H1 (cell line): ENCODE measurements around the gene PRF1. TPM values are rescaled to one million over a fixed set of nuclear protein-coding genes. Genes with fewer than 3 reads are reported as not detected.

ENCODE experiments used
- CTCF ChIA-PET: fragments of 300-600 bp; sonication (Branson Sonifier 250); formaldehyde crosslinking; loops from one replicate; lab custom pipeline; 2021; ENCODE audit not compliant: partially characterized antibody; lab: Charles Lee
- POLR2A ChIA-PET: fragments of 300-600 bp; sonication (Branson Sonifier 250); formaldehyde crosslinking; loops from one replicate; lab custom pipeline; 2021; ENCODE audit warnings: inconsistent platforms; ENCODE audit not compliant: partially characterized antibody; lab: Charles Lee
- DNase-seq, 2 experiments: peaks; one replicate each; pipeline versions ENCODE4 v3.0.0 to v3.0.0-alpha.2; 2010 to 2022; ENCODE audit warnings: low spot score in 2 of 2, low read depth in 1 of 2, mixed read lengths in 1 of 2
- FAIRE-seq: peaks from 2 replicates; lab custom pipeline; 2011; peaks lifted over from hg19 to GRCh38; lab: Jason Lieb, UNC
- H2AFZ ChIP-seq: 2 replicates; pipeline ENCODE4 v1.8.1; 2012; ENCODE audit warnings: low read length, inconsistent platforms
- H2AK5ac ChIP-seq: 2 replicates; pipeline ENCODE4 v1.6.1; 2013; ENCODE audit warnings: low read depth, low read length
- H2BK120ac ChIP-seq: replicated peaks from 2 replicates; pipeline ENCODE3; 2013; ENCODE audit warnings: low read depth, low read length, inconsistent platforms
- H2BK12ac ChIP-seq: 2 replicates; pipeline ENCODE4 v1.6.1; 2013; ENCODE audit warnings: low read depth, low read length
- H2BK15ac ChIP-seq: 2 replicates; pipeline ENCODE4 v1.6.1; 2013; ENCODE audit warnings: low read length
- H2BK20ac ChIP-seq: 2 replicates; pipeline ENCODE4 v1.6.1; 2013; ENCODE audit warnings: low read length
- H2BK5ac ChIP-seq: 2 replicates; pipeline ENCODE4 v1.6.1; 2013; ENCODE audit warnings: low read depth, low read length
- H3K14ac ChIP-seq: 2 replicates; pipeline ENCODE4 v1.6.1; 2013; ENCODE audit warnings: inconsistent platforms; ENCODE audit not compliant: insufficient read length
- H3K18ac ChIP-seq: 2 replicates; pipeline ENCODE4 v1.6.1; 2013; ENCODE audit warnings: low read length; ENCODE audit errors: extremely low read depth
- H3K23ac ChIP-seq: 2 replicates; pipeline ENCODE4 v1.6.1; 2013; ENCODE audit warnings: inconsistent platforms; ENCODE audit not compliant: insufficient read length
- H3K23me2 ChIP-seq: 2 replicates; pipeline ENCODE4 v1.6.1; 2013; ENCODE audit warnings: low read depth, low read length
- H3K27ac ChIP-seq: 2 replicates; pipeline ENCODE4 v1.6.1; 2011; ENCODE audit warnings: low read depth, low read length, inconsistent platforms
- H3K27me3 ChIP-seq, 4 experiments: replicated peaks in 1 of 4; 1 replicate in 1 of 4; 2 replicates in 3 of 4; pipeline versions ENCODE4 v1.6.1 to v1.8.1; 2011 to 2013; ENCODE audit warnings: low read length in 3 of 4, mild to moderate bottlenecking in 3 of 4, inconsistent platforms in 2 of 4, mixed read lengths in 2 of 4, moderate library complexity in 1 of 4; ENCODE audit not compliant: control insufficient read depth in 3 of 4, insufficient read depth in 3 of 4; ENCODE audit errors: extremely low read depth in 1 of 4
- H3K36me3 ChIP-seq, 4 experiments: 2 replicates each; pipeline versions ENCODE4 v1.6.1 to v1.8.1; 2011 to 2013; ENCODE audit warnings: mild to moderate bottlenecking in 4 of 4, low read length in 3 of 4, moderate library complexity in 2 of 4, control low read depth in 1 of 4, inconsistent platforms in 1 of 4; ENCODE audit not compliant: insufficient read depth in 4 of 4, control insufficient read depth in 2 of 4
- H3K4ac ChIP-seq: replicated peaks from 2 replicates; pipeline ENCODE3; 2013; ENCODE audit warnings: low read length, low read depth, mixed read lengths, inconsistent platforms; ENCODE audit not compliant: insufficient read length
- H3K4me1 ChIP-seq, 4 experiments: replicated peaks in 1 of 4; 1 replicate in 1 of 4; 2 replicates in 3 of 4; pipeline versions ENCODE4 v1.6.1 to v1.8.1; 2011 to 2013; ENCODE audit warnings: low read length in 3 of 4, inconsistent platforms in 2 of 4, mixed read lengths in 1 of 4; ENCODE audit not compliant: insufficient read depth in 4 of 4, control insufficient read depth in 3 of 4
- H3K4me2 ChIP-seq, 2 experiments: 2 replicates each; pipeline versions ENCODE4 v1.6.1 to v1.8.1; 2011 to 2013; ENCODE audit warnings: low read depth in 2 of 2, low read length in 2 of 2, control low read depth in 1 of 2, inconsistent platforms in 1 of 2, mild to moderate bottlenecking in 1 of 2; ENCODE audit not compliant: insufficient read depth in 1 of 2
- H3K4me3 ChIP-seq, 4 experiments: fragments of 200-600, 300-600 bp in 1 of 4; sonication (generic), shearing (Covaris generic), sonication (Bioruptor Twin) in 1 of 4; 2 replicates each; pipeline versions ENCODE4 v1.5.1 to v1.8.1; 2011 to 2016; ENCODE audit warnings: low read length in 4 of 4, low read depth in 3 of 4, control low read depth in 2 of 4, inconsistent platforms in 2 of 4, mild to moderate bottlenecking in 2 of 4, mixed read lengths in 1 of 4, moderate library complexity in 1 of 4; ENCODE audit not compliant: insufficient read depth in 2 of 4; ENCODE audit errors: extremely low read depth in 1 of 4
- H3K56ac ChIP-seq: replicated peaks from 2 replicates; pipeline ENCODE3; 2013; ENCODE audit warnings: low read depth, mild to moderate bottlenecking, mixed read lengths, low read length, inconsistent platforms; ENCODE audit not compliant: insufficient read length
- H3K79me1 ChIP-seq: 2 replicates; pipeline ENCODE4 v1.6.1; 2013; ENCODE audit warnings: low read depth, low read length, control low read depth
- H3K79me2 ChIP-seq, 2 experiments: 2 replicates each; pipeline versions ENCODE4 v1.6.1 to v1.8.1; 2012 to 2013; ENCODE audit warnings: low read length in 2 of 2, mild to moderate bottlenecking in 2 of 2, inconsistent platforms in 1 of 2; ENCODE audit not compliant: insufficient read depth in 2 of 2, control insufficient read depth in 1 of 2
- H3K9ac ChIP-seq, 4 experiments: replicated peaks in 1 of 4; 1 replicate in 1 of 4; 2 replicates in 3 of 4; pipeline versions ENCODE4 v1.6.1 to v1.8.1; 2011 to 2013; ENCODE audit warnings: low read depth in 3 of 4, low read length in 3 of 4, control low read depth in 2 of 4, mild to moderate bottlenecking in 2 of 4, moderate library complexity in 2 of 4, inconsistent platforms in 1 of 4; ENCODE audit errors: extremely low read depth in 1 of 4
- H3K9me3 ChIP-seq, 2 experiments: 2 replicates each; pipeline versions ENCODE4 v1.6.1 to v1.8.1; 2012 to 2013; ENCODE audit warnings: mild to moderate bottlenecking in 2 of 2, moderate library complexity in 2 of 2, control low read depth in 1 of 2, inconsistent platforms in 1 of 2, low read depth in 1 of 2, low read length in 1 of 2, mixed read lengths in 1 of 2; ENCODE audit not compliant: insufficient read depth in 2 of 2
- H4K20me1 ChIP-seq, 2 experiments: replicated peaks in 1 of 2; 2 replicates each; pipeline versions ENCODE3 to v1.8.1; 2011 to 2013; ENCODE audit warnings: inconsistent platforms in 2 of 2, low read length in 2 of 2, mild to moderate bottlenecking in 1 of 2; ENCODE audit not compliant: insufficient read depth in 2 of 2, control insufficient read depth in 1 of 2
- H4K5ac ChIP-seq: 2 replicates; pipeline ENCODE4 v1.6.1; 2013; ENCODE audit warnings: low read length, low read depth, mixed read lengths, inconsistent platforms; ENCODE audit not compliant: insufficient read length
- H4K8ac ChIP-seq: 2 replicates; pipeline ENCODE4 v1.8.0; 2013; ENCODE audit warnings: mild to moderate bottlenecking, moderate library complexity, low read length, inconsistent platforms; ENCODE audit not compliant: insufficient read depth; ENCODE audit errors: extremely low read depth
- H4K91ac ChIP-seq: replicated peaks from 2 replicates; pipeline ENCODE3; 2013; ENCODE audit warnings: low read length, mixed read lengths, inconsistent platforms; ENCODE audit not compliant: insufficient read length
- ATF2 ChIP-seq: IDR thresholded peaks from 2 replicates; pipeline ENCODE4 v1.6.1; 2012; ENCODE audit warnings: low read length, inconsistent platforms
- BCL11A ChIP-seq, 2 experiments: IDR thresholded peaks; one replicate each; pipeline ENCODE4 v1.6.1; 2011; ENCODE audit warnings: low read depth in 2 of 2, low read length in 2 of 2, mild to moderate bottlenecking in 2 of 2
- CTBP2 ChIP-seq: IDR thresholded peaks from 2 replicates; pipeline ENCODE4 v1.7.0; 2011; ENCODE audit warnings: borderline replicate concordance, mild to moderate bottlenecking, moderate library complexity, mixed read lengths, low read length; ENCODE audit not compliant: insufficient read depth, insufficient read length
- JUND ChIP-seq: IDR thresholded peaks from 2 replicates; pipeline ENCODE4 v1.6.1; 2011; ENCODE audit warnings: mild to moderate bottlenecking, improper control_type of control experiment, low read length
- NRF1 ChIP-seq: IDR thresholded peaks from 2 replicates; pipeline ENCODE4 v1.6.1; 2011; ENCODE audit warnings: mild to moderate bottlenecking, low read depth, low read length, improper control_type of control experiment
- SIN3A ChIP-seq, 2 experiments: IDR thresholded peaks in 1 of 2; conservative IDR thresholded peaks in 1 of 2; 2 replicates each; pipeline ENCODE4 v1.6.1; 2011 to 2012; ENCODE audit warnings: low read length in 2 of 2, improper control_type of control experiment in 1 of 2, low read depth in 1 of 2, mild to moderate bottlenecking in 1 of 2
- SP2 ChIP-seq: IDR thresholded peaks from 2 replicates; pipeline ENCODE4 v1.6.1; 2012; ENCODE audit warnings: mild to moderate bottlenecking, low read length, inconsistent platforms
- SRF ChIP-seq: IDR thresholded peaks from 2 replicates; pipeline ENCODE4 v1.6.1; 2011; ENCODE audit warnings: mild to moderate bottlenecking, low read depth, low read length, moderate library complexity
- WGBS, 2 experiments: shearing (Covaris generic) in 1 of 2; methylation state at CpG; one replicate each; pipeline versions ENCODE4 v1.1.6 to v1.1.7; 2013 to 2015; ENCODE audit warnings: low lambda C conversion rate in 2 of 2, mixed read lengths in 2 of 2, inconsistent platforms in 1 of 2, low coverage in 1 of 2, missing lambda C conversion rate in 1 of 2; ENCODE audit not compliant: insufficient replicate concordance in 2 of 2, insufficient coverage in 1 of 2, insufficient read length in 1 of 2; ENCODE audit errors: extremely low coverage in 1 of 2, missing lambda C conversion rate in 1 of 2; 5-methylcytosine and 5-hydroxymethylcytosine counted together
- polyA plus RNA-seq, 7 experiments: library from polyadenylated mRNA; depleted of rRNA in 3 of 7; stranded (reverse) in 5 of 7; unstranded in 2 of 7; fragments of >200 nt in 5 of 7; fragments of 200-250 nt in 2 of 7; gene quantifications; 1 replicate in 5 of 7; 2 replicates in 1 of 7; 4 replicates in 1 of 7; pipeline versions ENCODE4 v1.2.1 to v1.2.3, GENCODE V29; 2011 to 2013; ENCODE audit warnings: missing spikeins in 2 of 7, mixed read lengths in 2 of 7
- total RNA-seq: library from RNA; stranded (reverse); fragmentation: NEBNext Ultra II Directional; extraction: Animal tissue kit (Norgen Biotek cat#: 25700); gene quantifications from 2 replicates; pipeline ENCODE4 v1.2.1, GENCODE V29; 2021
- TF ChIP-seq, protein P1 (sequence below): IDR thresholded peaks from 2 replicates; pipeline ENCODE4 v1.6.1; 2012; ENCODE audit warnings: inconsistent platforms

PRF1 gene
- total and polyA plus RNA-seq, 2 of the 8 experiments (the other 6 are each of a cell fraction or from before 2014, with no cell fraction given), result 0.15 TPM; not detected in 1

GRCh38 chr10:70573599-70574506, 28.7 kb downstream of the PRF1 start:
- H3K36me3 ChIP-seq, result no peaks in the 10 kb centered on the region
- no peak overlapping the region for H3K27ac ChIP-seq
- no peak overlapping the region for H3K4me3 ChIP-seq
- ChIA-PET CTCF (interaction anchor here (0.6 to 2.0 kb wide), 8 partner anchors 9 to 204 kb away, joined by 3 to 9 read pairs (median 4); no protein-coding TSS in a partner anchor), POLR2A (interaction anchor here (1.3 kb wide), 1 partner anchor 11 kb away, joined by 3 read pairs; no protein-coding TSS in a partner anchor)
- DNase-seq (no peak), FAIRE-seq (no peak)
- H3K27me3 ChIP-seq, result no peaks in the 10 kb centered on the region
- H2BK12ac ChIP-seq, result no peak overlapping the region
- no peak overlapping the region for H3K18ac ChIP-seq
- H2BK5ac ChIP-seq, result no peak overlapping the region
- no peaks in the 10 kb centered on the region for H3K79me2 ChIP-seq
- no peak overlapping the region for H3K56ac ChIP-seq
- no peak overlapping the region for H2AFZ ChIP-seq
- no peaks in the 10 kb centered on the region for H3K9me3 ChIP-seq
- 95% methylated on average over 10 of the region's 11 CpGs; no CpG with 5 or more reads in 1 of the 2 experiments for WGBS, 2 experiments
- H3K4ac ChIP-seq, result no peak overlapping the region
- no peak overlapping the region for H2BK15ac ChIP-seq
- no peak overlapping the region for H2AK5ac ChIP-seq
- H2BK20ac ChIP-seq, result no peak overlapping the region
- no peak overlapping the region for H4K8ac ChIP-seq
- H3K9ac ChIP-seq, result no peak overlapping the region
- H4K20me1 ChIP-seq, result peaks cover 0 to 2% of the 10 kb centered on the region in 2 experiments
- no peak overlapping the region for H2BK120ac ChIP-seq
- no peak overlapping the region for H4K5ac ChIP-seq
- H3K14ac ChIP-seq, result no peak overlapping the region
- no peak overlapping the region for H3K23ac ChIP-seq
- no peaks in the 10 kb centered on the region for H3K79me1 ChIP-seq
- no peak overlapping the region for H4K91ac ChIP-seq
- H3K23me2 ChIP-seq, result no peaks in the 10 kb centered on the region; the same call in 1 of the 2 replicates
- H3K4me2 ChIP-seq, result no peak overlapping the region
- H3K4me1 ChIP-seq, result no peaks in the 10 kb centered on the region
- TF ChIP-seq CTBP2, result no peak
- TF ChIP-seq ATF2, result no peak
- no peak for TF ChIP-seq SRF
- TF ChIP-seq BCL11A (IDR thresholded peaks at IDR 0.05; ENCODE audit: low read depth in 2 of 2, low read length in 2 of 2), result no peak
- no peak for TF ChIP-seq NRF1
- TF ChIP-seq, protein P1, sequence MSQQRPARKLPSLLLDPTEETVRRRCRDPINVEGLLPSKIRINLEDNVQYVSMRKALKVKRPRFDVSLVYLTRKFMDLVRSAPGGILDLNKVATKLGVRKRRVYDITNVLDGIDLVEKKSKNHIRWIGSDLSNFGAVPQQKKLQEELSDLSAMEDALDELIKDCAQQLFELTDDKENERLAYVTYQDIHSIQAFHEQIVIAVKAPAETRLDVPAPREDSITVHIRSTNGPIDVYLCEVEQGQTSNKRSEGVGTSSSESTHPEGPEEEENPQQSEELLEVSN, result no peak
- no peak for TF ChIP-seq SIN3A (conservative IDR thresholded peaks at IDR 0.05 in 1 of 2, IDR thresholded peaks at IDR 0.05 in 1 of 2; ENCODE audit: low read depth in 1 of 2, low read length in 2 of 2)
- TF ChIP-seq JUND, result no peak
- no peak for TF ChIP-seq SP2
